Measurements from ENCODE around the gene HPGDS.

HPGDS gene

GRCh38 chr4:94358101-94358500 is 15.5 kb upstream of the HPGDS start:
- no peak for DNase-seq (ENCODE audit: low read depth in 2 of 2)
- TF ChIP-seq CTCF (IDR thresholded peaks at IDR 0.05; ENCODE audit: low read depth, low read length) = no peak
- H3K4me3 ChIP-seq (replicated peaks in 1 of 2; ENCODE audit: low read depth in 2 of 2, low read length in 2 of 2) = no peak overlapping the region

DNA sequence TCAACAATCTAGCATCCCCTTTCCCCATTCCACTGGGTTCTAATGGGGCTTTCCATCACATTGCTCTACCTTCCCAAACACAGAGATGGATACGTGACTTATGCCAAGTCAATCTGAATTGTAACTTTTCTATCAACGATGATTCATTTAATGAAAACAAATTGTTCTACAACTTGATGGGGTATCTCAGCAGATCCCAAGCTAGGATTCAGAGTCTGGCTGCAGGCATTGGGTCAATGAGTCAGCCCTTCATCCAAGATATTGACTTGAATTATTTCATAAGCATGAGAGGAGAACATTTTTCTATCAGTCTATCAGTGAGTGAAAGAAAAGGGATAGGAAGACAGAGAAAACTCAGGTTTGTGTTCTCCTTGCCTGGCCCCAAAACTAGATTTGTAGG is 15.0 kb upstream of the HPGDS start:
- no peak for TF ChIP-seq CTCF (IDR thresholded peaks at IDR 0.05; ENCODE audit: low read depth, low read length)
- peak in 1 of 2 donors; percentile 52 for DNase-seq (ENCODE audit: low read depth in 2 of 2)
- H3K4me3 ChIP-seq (replicated peaks in 1 of 2; ENCODE audit: low read depth in 2 of 2, low read length in 2 of 2) = no peak overlapping the region

- no peak for DNase-seq (ENCODE audit: low read depth in 2 of 2)
- H3K4me3 ChIP-seq (replicated peaks in 1 of 2; ENCODE audit: low read depth in 2 of 2, low read length in 2 of 2) = no peak overlapping the region
- TF ChIP-seq CTCF (IDR thresholded peaks at IDR 0.05; ENCODE audit: low read depth, low read length) = no peak
These were observed 13.8 kb upstream of the HPGDS start for GRCh38 chr4:94356444-94356843.

GRCh38 chr4:94354474-94354896 is 11.8 kb upstream of the HPGDS start:
- DNase-seq (ENCODE audit: low read depth in 2 of 2) = no peak
- TF ChIP-seq CTCF (IDR thresholded peaks at IDR 0.05; ENCODE audit: low read depth, low read length) = no peak
- H3K4me3 ChIP-seq (replicated peaks in 1 of 2; ENCODE audit: low read depth in 2 of 2, low read length in 2 of 2) = no peak overlapping the region

- no peak overlapping the region for H3K4me3 ChIP-seq (replicated peaks in 1 of 2; ENCODE audit: low read depth in 2 of 2, low read length in 2 of 2)
- peak in 1 of 2 donors; percentile 20 for DNase-seq (ENCODE audit: low read depth in 2 of 2)
- no peak for TF ChIP-seq CTCF (IDR thresholded peaks at IDR 0.05; ENCODE audit: low read depth, low read length)
These were observed 10.4 kb upstream of the HPGDS start for GRCh38 chr4:94352996-94353395.

GRCh38 chr4:94352163-94352562 is 9.5 kb upstream of the HPGDS start:
- DNase-seq (ENCODE audit: low read depth in 2 of 2) = no peak
- no peak for TF ChIP-seq CTCF (IDR thresholded peaks at IDR 0.05; ENCODE audit: low read depth, low read length)
- H3K4me3 ChIP-seq (replicated peaks in 1 of 2; ENCODE audit: low read depth in 2 of 2, low read length in 2 of 2) = no peak overlapping the region

DNA sequence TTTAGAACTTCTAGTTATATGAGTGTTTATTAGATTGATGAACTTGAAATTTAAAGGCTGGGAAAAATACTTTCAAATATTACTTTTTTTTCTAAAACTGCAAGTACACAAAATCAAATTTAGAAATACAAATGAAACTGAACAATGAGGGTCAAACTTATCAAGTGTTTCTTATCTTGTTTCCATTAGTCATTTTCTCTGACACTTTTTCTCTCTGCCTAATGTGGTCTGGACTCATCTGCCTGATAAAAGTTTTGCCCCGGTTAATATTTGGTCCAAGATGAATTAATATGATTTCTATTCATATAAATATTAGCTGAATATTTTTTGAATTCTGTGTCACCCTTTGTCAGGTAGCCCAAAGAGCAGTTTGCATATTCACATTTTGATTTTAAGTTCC is 8.7 kb upstream of the HPGDS start:
- DNase-seq (ENCODE audit: low read depth in 2 of 2) = no peak
- H3K4me3 ChIP-seq (replicated peaks in 1 of 2; ENCODE audit: low read depth in 2 of 2, low read length in 2 of 2) = no peak overlapping the region
- no peak for TF ChIP-seq CTCF (IDR thresholded peaks at IDR 0.05; ENCODE audit: low read depth, low read length)

Measured in cardiac fibroblast (primary cell).